ENCODE measurements around the gene ZNF714. TPM values are rescaled to one million over a fixed set of nuclear protein-coding genes. Genes with fewer than 3 reads are reported as not detected.
"Not testable (repeated sequence)": the region's sequence is repeated elsewhere in the genome, so short reads cannot be mapped to it uniquely, and the experiment has no call there.

The ZNF714 gene
- total RNA-seq, 1 donor from 2014 or later, result 56.3 TPM

DNA sequence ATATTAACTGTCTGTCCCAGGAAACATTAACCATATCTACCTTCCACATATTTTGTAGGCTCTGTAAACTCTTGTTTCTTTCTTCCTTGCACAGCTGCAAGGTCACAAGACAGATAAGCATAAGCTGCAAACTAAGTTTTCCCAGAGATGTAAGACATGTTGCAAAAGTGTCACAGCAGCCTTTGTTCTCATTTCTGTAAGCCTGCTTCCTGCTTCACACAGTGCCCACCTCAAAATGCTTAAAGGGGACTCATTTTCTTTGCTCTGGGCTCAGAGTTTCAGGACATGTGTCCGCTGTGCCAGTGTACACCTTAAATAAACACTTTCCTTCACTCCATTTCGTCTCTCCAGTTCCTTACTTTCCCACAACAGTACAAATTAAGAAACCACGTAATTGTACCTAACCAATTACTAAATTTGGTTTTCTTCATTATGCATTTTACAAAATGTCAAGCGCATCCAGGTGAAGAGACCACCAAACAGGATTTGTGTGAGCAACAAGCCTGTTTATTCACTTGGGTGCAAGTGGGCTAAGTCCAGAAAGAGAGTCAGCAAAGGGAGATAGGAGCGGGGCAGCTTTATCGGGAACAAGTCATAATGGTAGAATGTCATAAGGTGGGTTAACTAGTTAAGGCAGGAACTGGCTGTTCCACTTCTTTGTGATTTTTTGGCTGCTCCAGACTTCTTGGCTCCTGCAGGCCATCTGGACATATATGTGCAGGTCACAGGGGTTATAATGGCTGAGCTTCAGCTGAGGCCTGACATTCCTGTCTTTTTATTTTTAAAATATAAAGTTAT, 47.1 kb downstream of the ZNF714 start:
- DNase-seq (ENCODE audit: low spot score in 2 of 2) (no peak), FAIRE-seq (no peak)

GRCh38 chr19:21130097-21130775, 48.2 kb downstream of the ZNF714 start:
- DNase-seq (ENCODE audit: low spot score in 2 of 2) (no peak), FAIRE-seq (no peak)

DNA sequence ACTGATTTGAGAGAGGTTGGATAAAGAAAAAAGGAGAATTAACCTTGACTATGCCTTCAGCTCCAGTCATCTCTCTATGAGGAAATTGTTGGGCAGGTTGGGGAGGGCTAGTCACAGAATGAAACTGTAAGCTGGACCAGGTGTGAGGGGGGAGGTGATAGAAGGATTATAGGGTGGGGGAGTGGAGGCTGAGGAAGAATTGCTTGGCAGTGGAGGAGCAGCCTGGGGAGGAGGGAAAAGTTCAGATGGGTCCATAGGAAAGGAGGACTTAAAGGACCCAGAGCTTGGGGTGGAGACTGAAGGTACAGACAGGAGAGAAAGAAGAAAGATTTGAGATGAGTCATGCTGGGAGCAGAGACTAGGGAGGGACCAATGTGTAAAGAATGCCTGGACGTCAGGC, 51.6 kb downstream of the ZNF714 start:
- no peak for FAIRE-seq
- no peak for DNase-seq (ENCODE audit: low spot score in 2 of 2)

GRCh38 chr19:21134934-21135366, 52.9 kb downstream of the ZNF714 start:
- DNase-seq (ENCODE audit: low spot score in 2 of 2) (no peak), FAIRE-seq (no peak)

DNA sequence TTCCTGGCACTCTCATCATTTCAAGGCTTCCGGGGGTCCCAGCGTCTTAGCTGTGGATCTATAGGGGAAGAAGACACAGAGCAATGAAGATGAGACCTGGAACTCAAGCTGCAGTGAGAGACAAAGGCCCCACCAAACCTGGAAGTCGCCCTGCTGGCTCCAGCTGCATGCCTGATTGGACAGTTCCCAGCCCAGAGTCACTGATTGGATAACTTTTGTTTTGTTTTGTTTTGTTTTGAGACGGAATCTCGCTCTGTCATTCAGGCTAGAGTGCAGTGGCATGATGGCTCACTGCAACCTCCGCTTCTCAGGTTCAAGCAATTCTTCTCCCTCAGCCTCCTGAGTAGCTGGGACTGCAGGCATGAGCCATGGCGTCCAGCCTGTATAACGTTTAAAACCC, 53.4 kb downstream of the ZNF714 start:
- no peak for FAIRE-seq

GRCh38 chr19:21138130-21138529, 56.1 kb downstream of the ZNF714 start:
- no peak for DNase-seq (ENCODE audit: low spot score in 2 of 2)
- FAIRE-seq, result no peak

More for the DNA sequence above, 53.4 kb downstream of the ZNF714 start:
- no peak for DNase-seq (ENCODE audit: low spot score in 2 of 2)

GRCh38 chr19:21141006-21141405, 59.0 kb downstream of the ZNF714 start:
- FAIRE-seq, result not testable (repeated sequence)

DNA sequence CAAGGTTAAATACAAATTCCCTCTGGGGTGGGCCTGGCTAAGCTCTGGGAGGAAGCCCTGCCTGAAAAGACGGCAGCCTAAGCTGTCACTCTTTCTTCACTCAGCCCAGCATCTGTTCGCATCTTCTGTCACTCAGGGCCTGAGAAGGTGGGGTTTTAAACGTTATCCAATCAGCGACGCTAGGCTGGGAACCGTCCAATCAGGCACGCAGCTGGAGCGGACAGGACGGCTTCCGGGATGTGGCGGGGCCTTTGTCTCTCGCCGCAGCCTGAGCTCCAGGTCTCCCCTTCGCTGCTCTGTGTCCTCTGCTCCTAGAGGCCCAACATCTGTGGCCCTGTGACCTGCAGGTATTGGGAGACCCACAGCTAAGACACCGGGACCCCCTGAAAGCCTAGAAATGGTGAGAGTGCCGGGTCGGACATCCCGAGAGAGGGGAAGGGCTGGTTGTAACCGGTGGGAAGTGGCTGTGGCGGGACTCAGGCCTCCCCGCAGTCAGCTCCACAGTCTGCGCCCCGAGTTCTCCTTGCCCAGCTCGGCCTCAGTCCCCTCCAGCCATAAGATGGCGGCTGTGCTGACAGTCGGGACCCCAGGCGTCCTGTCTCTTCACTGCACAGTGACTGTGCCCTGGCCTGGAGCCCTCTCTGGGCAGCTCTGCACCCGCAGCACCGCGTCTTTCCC, 59.9 kb downstream of the ZNF714 start, which contains the start of gene ZNF431:
Gene ZNF431 (plus strand): TSS at position 254 of the 678 bp plus-strand sequence. CDS start 144 bp downstream, at position 398.
- FAIRE-seq, result peak; percentile 87
- DNase-seq (ENCODE audit: low spot score in 2 of 2), result peak; percentile 33 to 71

More at GRCh38 chr19:21141006-21141405, 59.0 kb downstream of the ZNF714 start:
- not testable (repeated sequence) for DNase-seq (ENCODE audit: low spot score in 2 of 2)

- FAIRE-seq (no peak), DNase-seq (ENCODE audit: low spot score in 2 of 2) (no peak)
These were observed 61.4 kb downstream of the ZNF714 start for GRCh38 chr19:21143428-21143827.

- FAIRE-seq, result no peak
These were observed 61.9 kb downstream of the ZNF714 start for GRCh38 chr19:21143854-21144253.

DNA sequence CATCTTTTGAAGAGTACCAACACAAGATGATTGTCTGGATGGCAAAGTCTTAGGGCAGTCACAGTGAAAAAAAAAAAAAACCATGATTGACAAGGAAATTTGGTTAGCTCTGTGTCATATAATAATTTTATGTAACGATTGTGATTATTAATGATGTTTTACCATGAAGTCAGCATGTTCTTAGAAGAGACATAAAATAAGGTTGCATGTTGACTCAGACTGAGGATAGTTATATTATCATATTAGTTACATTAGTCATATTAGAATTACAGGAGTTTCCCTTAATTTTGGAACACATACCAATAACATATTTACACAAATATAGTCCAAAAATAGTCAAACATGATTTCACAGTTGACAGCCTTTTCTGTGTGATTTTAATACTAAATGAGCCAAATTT, 65.5 kb downstream of the ZNF714 start:
- DNase-seq (ENCODE audit: low spot score in 2 of 2) (no peak), FAIRE-seq (no peak)

More at GRCh38 chr19:21143854-21144253, 61.9 kb downstream of the ZNF714 start:
- no peak for DNase-seq (ENCODE audit: low spot score in 2 of 2)

GRCh38 chr19:21148681-21149080, 66.7 kb downstream of the ZNF714 start:
- DNase-seq (ENCODE audit: low spot score in 2 of 2), result no peak

DNA sequence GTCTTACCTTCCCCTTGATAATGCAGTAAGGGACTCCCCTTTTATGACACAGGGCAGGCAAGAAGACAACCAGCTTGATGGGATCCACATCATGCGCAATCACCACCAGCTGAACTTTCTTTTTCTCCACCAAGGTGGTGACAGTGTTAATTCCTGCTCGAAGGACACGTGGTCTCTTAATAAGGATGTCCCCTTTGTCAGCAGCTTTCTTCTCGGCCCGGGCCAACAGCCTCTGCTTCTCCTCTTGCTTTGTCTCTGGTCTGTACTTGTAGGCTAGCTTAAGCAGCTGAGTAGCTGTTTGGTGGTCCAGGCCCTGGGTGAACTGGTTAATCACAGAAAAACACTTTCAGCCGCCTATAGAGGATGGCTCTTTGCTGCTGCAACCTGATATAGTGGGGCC, 67.9 kb downstream of the ZNF714 start:
- FAIRE-seq, result no peak
- DNase-seq (ENCODE audit: low spot score in 2 of 2), result no peak

More at GRCh38 chr19:21148681-21149080, 66.7 kb downstream of the ZNF714 start:
- FAIRE-seq, result no peak

GRCh38 chr19:21151460-21151859, 69.5 kb downstream of the ZNF714 start:
- FAIRE-seq, result no peak
- no peak for DNase-seq (ENCODE audit: low spot score in 2 of 2)

DNA sequence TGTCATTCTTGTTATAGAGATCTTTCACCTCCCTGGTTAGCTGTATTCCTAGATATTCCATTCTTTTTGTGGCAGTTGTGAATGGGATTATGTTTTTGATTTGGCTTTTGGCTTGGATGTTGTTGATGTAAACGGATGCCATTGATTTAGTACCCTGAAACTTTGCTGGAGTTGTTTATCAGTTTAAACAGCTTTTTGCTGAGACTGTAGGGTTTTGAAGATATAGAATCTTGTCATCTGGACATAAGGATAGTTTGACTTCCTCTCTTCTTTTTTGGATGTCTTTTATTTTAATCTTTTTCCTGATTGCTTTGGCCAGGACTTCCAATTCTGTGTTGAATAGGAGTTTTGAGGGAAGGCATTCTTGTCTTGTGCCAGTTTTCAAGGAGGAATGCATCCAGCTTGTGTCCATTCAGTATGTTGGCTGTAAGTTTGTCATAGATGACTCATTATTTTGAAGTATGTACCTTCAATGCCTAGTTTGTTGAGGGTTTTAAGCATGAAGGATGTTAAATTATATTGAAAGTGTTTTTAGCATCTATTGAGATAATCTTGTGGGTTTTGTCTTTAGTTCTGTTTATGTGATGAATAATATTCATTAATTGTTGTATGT, 76.6 kb downstream of the ZNF714 start:
- FAIRE-seq (no peak), DNase-seq (ENCODE audit: low spot score in 2 of 2) (no peak)

DNA sequence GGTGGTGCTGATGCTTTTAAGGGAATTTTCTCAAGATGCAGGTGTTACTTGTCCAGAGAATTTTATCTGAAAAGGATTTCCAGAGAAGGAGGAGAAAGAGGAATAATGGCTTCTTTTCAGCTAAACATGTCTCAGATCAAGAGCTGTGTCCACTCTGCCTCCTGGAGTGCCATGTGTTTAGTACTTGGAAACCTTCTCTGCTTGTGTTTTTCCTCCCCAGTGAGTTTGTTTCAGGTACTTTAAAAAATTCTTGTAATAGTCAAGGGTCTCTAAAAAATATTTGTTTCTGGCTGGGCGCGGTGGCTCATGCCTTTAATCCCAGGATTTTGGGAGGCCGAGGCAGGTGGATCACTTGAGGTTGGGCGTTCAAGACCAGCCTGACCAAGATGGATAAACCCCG, 82.5 kb downstream of the ZNF714 start:
- FAIRE-seq (no peak), DNase-seq (ENCODE audit: low spot score in 2 of 2) (no peak)

GRCh38 chr19:21166436-21166835, 84.4 kb downstream of the ZNF714 start:
- DNase-seq (ENCODE audit: low spot score in 2 of 2) (no peak), FAIRE-seq (no peak)
